ENCODE measurements around the gene CAMTA1. TPM values are rescaled to one million over a fixed set of nuclear protein-coding genes. Genes with fewer than 3 reads are reported as not detected.

CAMTA1 gene
- total RNA-seq, 1 donor from 2014 or later: 79.3 TPM

DNA sequence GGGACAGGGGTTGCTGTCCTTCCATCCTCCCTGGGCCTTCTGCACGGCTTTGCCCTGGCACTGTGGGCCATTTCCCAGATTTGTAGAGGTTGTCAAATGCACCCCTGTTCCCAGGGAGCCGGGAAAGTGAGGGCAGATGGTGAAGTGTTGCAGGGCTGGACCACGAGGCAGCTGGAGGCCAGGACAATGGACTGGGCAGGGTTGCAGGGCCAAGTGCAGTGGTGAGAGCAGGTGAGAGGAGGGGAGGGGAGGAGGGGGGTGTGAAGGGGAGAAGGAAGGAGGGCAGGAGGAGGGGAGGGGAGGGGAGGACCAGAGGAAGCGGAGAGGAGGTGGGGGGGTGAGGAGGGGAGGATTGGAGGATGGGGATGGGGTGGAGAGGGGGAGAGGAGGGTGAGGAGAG, 443.9 kb downstream of the CAMTA1 start:
- no peak for DNase-seq (ENCODE audit: low read depth)

DNA sequence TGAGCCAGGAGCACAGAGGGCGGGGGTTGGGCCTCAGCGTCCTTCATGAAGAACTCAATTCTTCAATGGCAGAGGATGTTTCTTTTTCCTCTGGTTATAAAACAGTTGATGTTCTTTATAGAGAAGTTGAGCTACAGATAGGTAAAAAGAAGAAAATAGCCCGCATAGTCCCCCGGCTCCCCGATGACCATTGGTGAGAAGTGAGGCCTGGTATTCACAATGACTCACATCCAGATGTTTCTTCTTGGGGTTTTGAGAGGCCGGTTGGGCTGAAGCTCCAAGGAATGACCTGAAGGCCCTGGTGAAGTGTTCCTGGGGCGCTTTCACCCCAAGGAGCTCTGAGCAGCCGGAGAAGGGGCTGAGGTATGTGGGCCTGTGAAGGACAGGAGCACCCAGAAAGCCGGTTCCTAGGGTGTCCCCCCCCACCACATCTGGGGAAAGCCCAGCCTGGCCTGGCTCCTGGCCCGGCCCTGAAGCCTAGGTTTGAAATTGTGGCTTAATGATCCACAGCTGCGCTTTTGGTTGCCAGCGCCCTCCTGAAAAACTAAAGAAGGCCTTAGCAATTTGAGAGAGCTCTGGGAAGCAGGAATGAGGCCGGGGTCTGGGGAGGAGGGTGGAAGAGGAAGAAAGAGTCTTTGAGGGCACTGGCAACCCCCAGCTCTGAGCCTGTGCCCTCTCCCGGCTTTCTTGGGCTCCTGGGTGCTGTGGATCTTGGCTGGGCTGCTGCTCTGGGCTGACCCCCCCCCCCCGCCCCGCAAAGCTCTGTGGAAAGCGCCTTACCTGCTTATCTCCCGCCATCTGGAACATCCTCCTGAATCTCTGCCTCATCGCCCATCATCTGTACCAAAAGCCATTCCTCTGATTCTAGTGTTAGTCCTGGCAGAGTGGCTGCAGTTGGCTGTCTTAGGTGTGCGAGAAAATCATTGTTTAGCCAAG, 444.7 kb downstream of the CAMTA1 start:
- no peak for DNase-seq (ENCODE audit: low read depth)

DNA sequence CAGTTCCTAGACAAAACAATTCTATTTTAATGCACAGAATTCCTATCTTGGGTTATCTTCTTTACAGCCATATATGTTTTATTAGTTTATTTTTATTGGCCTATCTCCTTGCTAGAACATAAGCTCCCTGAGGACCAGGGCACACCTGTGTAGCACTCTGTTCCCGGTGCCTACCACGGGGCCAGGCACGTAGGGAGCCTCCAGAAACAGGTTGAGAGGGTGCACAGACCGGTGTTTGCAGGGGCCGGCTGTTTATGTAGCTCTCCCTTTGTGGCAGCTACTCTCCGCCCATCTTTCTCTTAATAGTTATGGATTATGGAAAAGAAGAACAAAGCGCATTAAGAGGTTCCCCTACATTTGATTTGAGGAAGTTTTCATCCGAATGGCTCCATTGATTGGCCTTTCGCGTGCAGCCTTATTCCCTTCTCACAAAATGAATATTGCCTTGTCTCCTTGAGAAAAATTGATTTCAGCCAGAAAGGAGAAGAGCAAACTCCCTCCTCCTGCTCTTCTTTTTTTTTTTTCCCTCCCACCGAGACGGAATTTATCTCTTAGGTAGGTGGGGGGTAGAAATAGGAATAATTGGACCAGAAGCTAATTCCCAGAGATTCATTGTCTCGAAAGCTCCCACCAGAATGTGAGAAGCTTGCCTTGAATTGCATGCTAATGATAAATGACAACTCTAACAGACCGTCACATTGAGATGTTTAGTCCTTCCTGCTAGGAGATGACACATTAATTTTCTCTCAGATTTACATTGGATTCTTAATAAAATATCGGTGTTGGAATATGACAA, 447.4 kb downstream of the CAMTA1 start:
- DNase-seq (ENCODE audit: low read depth): no peak

DNA sequence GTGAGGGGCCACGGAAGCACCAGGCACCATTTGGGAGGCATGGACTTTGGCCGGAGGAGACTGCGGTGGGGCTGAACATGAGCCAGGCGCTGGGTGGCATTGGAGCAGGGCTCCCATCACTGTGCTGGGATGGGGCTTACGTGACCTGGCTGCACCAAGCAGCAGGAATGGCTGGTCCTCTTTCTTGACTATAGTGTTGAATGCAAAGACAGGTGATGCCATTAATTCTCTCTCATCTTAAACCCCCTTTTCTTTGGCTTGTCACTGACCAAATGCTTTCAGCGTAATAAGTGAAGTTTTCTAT, 447.9 kb downstream of the CAMTA1 start:
- DNase-seq (ENCODE audit: low read depth): no peak

DNA sequence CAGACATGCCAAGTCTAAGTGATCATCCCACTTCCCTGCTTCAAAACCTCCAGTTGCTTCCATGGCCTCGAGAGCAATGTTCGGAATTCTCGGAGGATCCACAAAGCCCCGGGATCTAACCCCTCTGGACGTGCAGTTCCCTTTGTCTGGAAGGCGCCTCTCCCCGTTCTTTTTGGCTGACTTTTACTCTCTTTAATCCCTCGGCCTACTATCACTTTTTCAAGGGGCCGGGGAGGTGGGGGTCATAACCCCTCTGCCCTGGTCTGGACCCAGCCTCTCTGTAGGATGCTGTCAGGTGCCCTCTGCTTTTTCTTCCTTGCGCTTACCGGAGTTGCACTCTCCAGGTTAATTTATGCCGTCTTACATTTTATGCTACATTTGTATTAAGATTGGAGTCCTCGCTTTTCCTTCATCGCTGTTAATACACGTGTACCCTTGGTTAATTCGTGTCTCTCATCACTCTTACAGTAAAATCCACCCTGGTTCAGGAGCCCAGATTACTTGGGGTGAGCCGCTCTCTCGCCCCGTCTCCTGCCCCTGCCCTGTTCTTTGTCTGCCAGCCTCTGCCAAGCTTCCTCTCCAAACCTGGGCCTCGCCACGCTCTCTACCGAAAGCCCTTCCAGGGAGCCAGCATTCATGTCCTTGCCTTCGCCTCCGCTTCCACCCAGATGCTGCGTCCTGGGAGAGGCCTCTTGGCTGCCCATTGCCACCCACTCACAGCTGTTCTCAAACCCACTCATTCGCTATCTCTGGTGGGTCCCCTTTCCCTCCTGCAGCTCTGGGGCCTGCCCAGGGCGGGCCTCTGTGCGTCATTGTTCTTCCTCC, 448.6 kb downstream of the CAMTA1 start:
- DNase-seq (ENCODE audit: low read depth): no peak

DNA sequence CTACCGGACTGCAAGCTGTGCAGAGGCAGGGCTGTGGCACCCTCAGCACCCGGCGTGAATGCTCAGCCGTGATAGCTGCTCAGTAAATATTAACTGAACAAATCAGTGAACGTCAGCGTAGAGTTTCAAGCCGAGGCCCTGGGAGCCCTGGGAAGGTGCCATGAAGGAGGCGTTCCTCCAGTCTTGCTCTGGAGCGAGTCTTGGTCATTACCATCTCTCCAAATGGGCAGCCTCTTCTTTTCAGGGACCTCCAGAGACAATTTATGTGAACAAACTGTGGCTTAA, 449.2 kb downstream of the CAMTA1 start:
- no peak for DNase-seq (ENCODE audit: low read depth)

DNA sequence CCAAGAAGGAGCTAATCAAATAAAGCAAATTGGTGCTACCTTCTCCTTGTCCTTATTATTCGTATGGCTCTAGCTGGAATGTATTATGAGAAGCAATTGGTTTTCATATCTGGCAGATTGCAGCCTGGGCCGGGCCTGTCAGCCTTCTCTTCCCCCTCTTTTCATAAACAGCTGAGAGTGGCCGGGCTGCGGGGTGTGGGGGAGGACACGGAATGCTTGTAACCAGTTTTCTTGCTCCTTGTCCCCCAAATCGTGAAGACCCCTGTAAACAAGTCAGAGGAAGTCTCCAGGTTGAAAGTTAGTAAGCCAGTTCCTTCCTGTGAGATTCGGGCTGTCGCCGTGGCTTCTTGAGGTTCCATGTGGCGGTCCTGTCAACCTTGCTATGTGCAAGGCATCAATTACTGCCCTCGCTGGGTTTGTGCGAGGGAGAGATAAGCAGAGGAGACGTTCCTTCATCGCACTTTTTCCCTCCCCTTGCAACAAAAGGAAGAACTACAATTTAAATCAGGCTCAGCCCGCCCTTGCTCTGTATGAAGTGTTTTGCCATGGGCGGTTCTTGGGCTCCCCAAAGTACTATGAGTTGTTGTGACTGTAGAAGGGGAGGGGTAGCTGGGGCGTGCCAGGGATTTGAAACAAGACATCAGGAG, 450.7 kb downstream of the CAMTA1 start:
- DNase-seq (ENCODE audit: low read depth): no peak

DNA sequence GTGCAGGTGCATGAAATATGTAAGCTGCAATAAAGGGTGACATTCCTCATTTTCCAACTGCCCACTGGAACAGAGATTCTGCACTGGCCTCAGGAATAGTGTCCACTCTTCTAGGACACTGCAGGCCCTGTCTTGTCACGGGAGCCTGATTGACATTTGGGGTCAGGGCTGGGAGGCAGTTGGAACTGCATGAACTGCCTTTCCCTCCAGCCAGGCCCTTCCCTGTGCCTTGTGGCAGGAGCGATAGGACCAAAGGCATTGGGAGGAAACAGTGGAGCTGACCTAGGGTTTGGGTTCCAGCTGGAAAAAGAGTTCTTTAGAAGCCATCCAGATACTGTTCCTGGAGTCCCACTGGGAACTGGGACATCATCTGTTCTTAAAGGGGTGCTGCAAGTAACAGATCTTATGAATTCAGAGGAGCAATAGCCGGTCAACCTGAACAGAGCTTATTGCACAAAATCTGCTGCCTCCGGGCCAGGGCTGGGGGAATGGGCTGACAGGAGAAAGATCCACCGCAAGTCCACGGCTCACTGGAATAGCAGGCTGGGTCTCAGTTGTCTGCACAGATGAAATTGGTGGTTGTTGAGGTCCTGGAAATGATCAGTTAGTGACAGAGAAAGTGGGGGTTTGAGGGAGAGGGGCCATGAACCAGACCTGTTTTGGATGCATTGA, 451.7 kb downstream of the CAMTA1 start:
- no peak for DNase-seq (ENCODE audit: low read depth)

DNA sequence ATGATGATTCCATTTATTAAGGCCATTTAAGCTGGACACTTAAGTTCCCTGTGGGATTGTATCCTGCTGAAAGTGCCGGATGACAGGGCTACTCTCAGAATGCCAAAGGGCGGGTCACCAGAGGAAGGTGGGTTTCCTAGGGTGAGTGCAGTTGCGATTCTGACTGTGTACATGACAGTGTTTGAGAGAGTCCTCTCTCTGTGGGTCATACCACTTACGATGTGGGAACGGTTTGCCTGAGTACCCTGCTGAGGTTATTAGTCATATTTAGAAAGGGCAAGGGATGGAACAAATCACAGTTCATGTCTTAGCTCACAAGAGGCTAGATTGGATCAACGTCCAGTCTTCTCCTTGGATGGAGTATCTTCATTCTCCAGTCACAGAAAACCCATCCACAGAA, 461.9 kb downstream of the CAMTA1 start:
- no peak for DNase-seq (ENCODE audit: low read depth)

DNA sequence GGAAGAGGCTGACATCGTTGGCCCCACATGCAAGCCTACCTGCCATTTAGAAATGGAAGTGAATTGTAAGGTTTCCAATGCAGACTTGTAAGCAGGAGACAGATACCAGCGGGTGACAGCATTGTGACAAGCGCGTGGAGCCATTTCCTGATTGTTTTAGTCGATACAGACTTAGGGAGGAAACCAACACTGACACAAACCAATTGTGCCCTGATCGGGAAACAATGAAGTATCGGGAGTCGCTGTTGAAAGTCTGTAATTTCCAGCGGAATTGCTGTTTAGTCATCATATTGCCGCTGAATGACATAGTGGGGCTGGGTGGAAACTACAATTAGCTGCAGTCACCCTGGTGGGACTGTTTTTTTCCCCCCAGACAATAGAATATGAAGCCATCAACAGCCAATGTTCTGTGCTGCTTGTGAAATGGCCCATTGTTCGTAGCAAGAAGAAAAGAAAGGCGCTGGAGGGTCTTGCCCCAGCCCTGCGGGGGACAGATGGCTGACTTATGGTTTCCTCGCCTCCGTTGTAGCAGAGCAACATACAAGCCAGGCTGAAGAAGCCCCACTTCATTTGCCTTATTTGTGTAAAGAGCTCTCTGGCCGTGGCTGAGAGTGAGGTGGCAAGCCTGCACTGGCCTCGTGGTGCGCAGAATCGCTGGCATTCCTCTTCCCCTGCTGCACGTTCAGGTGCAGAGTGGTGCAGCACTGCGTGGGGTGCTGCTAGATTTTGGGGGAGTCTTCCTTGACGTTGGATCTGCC, 462.7 kb downstream of the CAMTA1 start:
- no peak for DNase-seq (ENCODE audit: low read depth)

DNA sequence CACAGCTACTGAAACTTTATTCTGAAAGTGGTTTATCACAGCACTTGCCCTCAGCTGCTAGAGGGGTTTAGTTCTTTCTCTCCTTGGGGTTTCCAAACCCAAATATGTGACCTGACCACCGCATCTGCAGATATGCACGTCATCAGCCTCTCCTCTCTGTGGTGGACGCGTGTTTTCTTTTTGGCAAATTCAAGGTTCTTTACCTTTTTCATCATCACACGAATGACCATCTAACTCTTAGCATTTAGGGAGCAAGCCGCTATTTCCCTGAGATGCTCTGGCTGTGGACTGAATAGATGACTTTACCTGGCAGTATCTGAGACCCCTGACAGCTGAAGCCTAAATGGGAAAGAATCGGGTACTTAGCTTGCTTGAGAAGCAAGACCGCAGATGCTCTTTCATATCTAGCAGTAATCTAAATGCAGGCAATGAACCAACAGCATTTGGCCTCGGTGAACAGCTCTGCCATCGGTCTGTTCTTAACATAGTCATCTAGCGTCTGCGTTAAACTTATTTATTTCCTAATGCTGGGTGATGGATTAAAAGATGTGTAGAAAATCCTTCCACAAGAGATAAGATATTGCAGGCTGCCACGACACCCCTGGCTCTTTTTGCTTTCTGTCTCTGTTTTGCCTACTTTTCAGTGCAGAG, 463.4 kb downstream of the CAMTA1 start:
- DNase-seq (ENCODE audit: low read depth): no peak

DNA sequence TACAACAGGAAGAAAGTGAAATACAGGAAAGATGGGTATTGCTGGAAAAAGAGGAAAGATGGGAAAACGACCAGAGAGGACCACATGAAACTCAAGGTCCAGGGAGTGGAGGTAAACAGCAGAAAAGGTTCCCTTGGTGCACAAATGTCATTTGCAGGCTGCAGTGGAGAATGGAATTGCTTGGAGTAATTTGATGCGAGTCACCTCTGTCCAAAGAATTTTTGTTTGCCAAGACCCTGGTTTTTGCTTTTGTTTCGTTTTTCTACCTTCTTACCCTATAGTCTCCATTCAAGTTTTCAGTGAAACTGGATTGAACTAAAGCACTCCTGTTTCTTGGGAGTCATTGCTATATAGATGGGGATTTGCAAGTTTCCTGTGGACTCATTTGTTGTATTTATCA, 464.3 kb downstream of the CAMTA1 start:
- DNase-seq (ENCODE audit: low read depth): no peak

DNA sequence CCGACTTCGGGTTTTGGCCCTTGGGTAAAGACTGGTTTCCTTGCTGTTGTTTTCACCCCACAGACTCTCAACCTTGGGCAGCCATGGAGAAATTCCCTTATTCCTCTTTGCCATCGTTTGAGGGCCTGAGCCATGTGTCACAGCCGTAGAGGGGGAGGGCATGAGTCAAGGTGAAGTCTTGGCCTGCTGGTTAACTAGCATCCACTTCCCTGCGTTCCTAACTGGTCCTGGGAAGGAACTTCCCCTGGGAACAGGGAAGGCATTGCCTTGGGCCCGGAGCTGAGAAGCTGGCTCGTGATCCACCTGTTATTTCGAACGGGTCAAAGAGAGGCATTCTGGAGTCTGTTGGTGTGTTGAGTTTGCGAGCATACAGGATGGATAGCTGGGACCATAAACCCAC, 464.9 kb downstream of the CAMTA1 start:
- DNase-seq (ENCODE audit: low read depth): peak; percentile 64

DNA sequence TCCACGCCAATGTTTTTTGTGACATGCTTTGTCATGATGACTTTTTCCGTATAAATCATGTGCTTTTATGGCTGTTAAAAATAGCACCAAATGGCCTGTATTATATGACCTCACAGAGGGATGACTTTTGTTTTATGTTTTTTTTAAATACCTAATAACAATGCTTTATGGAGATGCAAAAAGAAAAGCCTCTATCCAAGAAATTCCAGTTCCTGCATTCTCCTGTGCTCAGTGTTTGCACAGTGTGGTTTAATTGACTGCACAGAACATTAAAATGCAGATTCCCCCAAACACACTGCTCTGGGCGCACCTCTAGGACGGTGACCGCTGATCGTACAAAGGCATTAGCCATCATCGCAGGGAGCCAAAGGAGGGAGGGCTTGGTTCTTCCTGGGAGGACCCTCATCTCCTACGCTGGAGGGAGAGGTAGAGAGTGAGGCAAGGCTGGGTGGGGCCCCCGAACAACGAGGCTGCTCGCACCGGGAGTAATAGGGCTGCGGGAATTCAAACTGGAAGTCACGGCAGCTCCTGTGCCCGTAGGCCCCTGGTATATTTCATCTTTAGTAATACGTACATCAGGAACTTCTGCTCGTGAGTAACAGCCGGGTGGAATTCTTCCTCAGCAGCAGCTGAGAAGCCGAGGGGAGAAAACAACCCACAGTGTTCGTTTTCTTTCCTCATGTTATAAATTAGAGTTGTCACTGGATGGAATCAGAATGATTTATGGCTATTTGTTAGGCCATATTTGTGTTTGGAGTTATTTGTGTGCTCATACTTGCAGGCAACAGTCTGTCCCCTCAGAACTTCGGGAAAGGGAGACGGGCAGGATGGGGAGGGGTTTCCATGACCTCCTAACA, 465.6 kb downstream of the CAMTA1 start:
- no peak for DNase-seq (ENCODE audit: low read depth)

DNA sequence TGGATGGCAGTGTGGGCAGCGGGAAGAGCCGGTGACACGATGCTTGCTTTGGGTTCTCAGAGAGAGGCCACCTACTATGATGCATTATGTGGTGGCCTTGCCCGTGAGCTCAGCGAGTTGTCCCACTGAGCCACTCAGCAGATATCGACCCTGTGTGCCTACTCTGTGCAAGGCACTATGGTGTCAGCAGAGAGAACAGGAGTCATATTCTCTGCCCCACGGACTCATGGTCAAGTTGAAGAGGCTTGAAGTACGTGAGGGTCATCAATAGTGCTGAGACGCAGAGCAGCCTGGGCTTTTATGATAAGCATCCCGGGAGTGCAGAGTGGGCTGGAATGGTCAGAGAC, 466.2 kb downstream of the CAMTA1 start:
- DNase-seq (ENCODE audit: low read depth): no peak

DNA sequence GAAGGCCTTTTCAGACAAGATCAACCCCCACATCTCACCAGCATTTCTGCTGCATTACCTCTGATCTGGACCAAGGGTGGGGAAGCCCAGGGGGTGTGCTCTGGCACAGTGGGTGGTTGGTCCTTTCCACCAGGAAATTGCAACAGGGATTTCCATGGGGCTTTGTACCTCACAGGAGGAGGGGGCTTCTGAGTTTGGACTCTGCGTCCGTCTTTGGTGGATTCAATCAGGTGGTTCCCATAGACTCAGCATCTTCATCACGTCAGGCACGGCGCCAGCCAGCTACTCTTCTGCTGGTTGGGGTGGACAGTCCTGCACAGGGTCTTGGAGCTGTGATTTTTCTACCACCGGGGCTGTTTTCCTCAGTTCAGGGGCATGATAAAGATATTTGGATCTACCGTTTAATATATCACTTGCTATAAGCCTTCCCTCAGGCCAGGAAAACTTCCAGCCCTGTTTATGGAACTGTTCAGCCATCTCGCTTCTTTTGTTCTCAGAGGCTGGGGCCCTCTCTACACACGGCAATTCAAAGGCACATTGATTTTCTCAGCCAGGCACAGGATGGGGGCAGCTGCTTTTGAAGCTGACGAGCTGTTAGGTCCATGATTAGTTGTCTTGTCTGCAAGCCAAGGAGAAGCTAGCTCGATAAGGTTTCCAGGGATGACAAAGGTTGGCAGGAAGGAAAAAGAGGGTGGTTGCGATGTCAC, 467.3 kb downstream of the CAMTA1 start:
- DNase-seq (ENCODE audit: low read depth): no peak

DNA sequence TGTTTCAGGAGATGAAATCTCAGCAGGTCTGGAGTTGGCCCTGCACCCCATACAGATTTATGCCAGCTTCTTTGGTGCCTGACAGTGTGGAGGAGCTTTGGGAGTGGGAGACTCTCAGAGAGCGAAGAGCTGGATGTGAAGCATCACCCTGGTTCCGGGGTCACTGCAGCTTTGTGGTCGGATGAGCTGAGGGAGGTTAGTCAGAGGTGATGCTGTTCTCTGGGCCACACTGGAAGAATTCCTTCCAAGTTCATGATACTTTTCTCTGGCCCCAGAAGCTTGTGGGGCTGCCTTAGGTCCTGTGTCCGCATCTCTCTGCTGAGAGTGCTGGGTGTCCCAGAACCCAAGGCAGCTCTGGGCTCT, 467.8 kb downstream of the CAMTA1 start:
- peak; percentile 29 for DNase-seq (ENCODE audit: low read depth)

DNA sequence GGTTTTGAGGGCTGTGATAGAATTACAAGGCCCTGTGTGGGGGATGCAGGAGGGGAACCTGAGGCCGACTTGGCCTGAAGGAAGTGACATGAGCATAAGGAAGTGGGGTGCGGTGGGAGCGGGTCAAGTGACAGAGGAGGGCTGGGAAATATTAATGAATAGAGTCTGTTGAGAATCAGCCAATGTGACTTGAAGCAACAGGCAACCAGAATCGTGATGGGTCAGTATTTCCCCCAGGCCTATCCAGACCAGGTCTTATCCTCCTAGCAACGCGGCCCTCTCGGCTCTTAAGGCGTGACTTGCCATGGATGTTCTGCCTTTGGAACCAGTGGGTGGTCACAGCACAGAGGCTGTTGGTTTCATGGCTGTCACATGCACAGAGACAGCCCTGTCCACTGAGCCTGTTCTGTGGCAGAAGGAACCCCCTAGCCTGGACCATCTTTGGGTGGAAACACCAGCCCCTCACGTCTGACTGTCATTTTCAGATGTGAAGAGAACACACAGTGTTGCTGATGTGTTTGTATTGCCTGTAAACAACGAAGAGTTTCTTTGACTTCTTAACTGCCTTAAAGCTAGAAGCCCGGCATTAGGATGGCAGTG, 468.8 kb downstream of the CAMTA1 start:
- no peak for DNase-seq (ENCODE audit: low read depth)
